GM20431 (cell line): ENCODE measurements around the gene CDON.
"Not testable (repeated sequence)": the region's sequence is repeated elsewhere in the genome, so short reads cannot be mapped to it uniquely, and the experiment has no call there.

Source experiments
- in situ Hi-C: fragments of 300-500 bp; cut with MseI, MboI; formaldehyde crosslinking; loops from one replicate; pipeline ENCODE4 v1.15.0; 2020; ENCODE audit warnings: low sequenced_read_pairs; ENCODE audit not compliant: unreplicated experiment

CDON gene

GRCh38 chr11:126053415-126054286 lies 9.0 kb downstream of the CDON start:
- in situ Hi-C loops = no loop called here

DNA sequence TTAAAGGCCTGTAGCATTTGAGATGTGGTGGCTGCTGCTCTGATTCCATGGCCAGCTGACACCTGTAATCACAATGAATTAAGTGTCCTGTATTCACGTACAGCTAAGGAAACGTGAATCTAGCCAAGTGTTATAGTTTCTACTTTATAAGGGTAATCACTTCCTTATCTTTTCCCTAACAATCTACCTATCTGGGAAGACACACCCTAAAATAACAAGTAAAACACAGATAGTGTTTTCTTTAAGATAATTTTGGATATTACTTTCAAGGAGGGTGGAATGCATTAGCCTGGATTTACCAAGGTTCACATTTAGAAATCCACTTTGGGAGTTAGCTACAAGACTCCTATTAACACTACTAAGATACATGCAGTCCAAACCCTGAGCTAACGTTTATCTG lies 11.5 kb downstream of the CDON start:
- in situ Hi-C loops = no loop called here

GRCh38 chr11:126049159-126049558 lies 13.5 kb downstream of the CDON start:
- in situ Hi-C loops = no loop called here

- in situ Hi-C loops = no loop called here
Observed at GRCh38 chr11:126048197-126048596, 14.5 kb downstream of the CDON start.

DNA sequence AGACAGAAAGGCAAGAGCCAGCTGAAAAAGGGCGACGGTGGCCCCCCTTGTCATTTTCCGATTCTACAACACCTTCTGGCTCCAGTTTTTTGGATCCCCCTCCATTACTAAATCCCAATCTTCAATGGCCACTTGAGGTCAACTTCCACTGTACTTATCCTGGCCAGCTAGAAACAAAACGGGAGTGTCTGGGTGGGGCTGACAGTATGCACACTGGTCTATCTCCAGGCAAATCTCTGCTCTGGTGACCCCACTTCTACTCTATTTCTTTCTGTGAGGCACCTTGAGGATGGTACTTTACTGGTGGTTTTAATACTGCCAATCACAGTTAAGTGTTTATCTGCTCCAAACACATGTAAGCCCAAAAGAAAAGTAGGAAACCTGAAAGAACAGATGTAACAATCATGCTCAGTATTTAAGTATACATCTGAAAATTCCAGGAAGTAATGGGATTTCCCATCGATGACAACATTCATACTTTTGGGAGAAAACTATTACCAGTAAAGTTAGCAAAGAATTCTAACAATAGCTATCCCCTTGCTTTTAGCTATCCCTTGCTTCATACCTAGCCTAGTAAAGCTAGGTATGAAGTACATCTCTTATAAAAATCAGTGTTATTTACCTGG lies 16.0 kb downstream of the CDON start:
- in situ Hi-C loops = no loop called here

DNA sequence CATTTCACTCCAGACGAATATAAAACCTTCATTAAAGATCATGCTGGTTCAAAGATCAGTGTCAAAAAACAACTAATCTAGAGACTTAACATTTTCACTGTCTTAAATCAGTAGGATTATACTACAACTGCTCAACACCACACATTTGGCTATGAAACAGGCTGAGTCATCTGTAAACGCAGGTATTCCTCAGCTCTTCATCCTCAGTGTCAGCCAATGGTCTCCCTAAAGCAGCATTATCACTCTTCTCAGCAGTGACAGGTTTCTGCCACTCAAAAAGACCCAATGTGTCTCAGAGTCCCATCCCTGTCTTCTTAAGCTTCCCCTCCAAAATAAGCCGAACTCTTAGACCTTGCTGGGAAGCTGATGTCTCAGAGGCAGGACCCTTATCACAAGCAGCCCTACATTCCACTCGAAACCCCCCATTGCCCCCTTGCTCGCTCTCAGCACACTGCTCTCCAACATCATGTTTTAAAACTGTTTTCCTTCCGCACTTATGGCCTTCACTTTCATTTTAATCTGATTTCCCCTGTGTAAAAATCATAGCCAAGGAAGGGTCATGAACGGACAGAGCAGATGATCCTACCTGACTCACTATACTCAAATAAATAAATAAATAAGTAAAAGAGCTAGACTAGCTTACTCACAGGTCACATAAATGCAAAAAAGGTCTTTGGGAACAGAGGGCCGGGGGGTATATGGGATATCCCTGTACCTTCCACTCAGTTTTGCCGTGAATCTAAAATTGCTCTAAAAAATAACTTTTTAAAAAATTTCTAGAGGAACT lies 23.0 kb downstream of the CDON start:
- in situ Hi-C loops = no loop called here

DNA sequence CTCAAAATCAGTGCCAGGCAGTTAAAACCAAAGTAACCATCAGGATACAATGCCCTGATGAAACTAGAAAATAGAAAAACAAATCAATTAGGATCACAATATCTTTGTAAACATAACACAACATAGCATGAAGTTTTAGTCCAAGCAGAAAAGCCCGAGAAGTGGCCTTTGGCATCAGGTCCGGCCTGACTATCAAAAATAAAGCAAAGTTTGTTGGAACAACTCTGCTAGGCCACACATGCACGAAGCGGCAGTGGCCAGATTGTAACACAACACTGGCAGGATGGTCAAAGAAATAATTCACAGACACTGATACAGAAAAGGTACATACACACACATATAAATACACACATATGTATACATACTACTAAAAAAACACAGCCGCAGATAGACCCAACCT lies 26.9 kb downstream of the CDON start:
- in situ Hi-C loops = no loop called here

DNA sequence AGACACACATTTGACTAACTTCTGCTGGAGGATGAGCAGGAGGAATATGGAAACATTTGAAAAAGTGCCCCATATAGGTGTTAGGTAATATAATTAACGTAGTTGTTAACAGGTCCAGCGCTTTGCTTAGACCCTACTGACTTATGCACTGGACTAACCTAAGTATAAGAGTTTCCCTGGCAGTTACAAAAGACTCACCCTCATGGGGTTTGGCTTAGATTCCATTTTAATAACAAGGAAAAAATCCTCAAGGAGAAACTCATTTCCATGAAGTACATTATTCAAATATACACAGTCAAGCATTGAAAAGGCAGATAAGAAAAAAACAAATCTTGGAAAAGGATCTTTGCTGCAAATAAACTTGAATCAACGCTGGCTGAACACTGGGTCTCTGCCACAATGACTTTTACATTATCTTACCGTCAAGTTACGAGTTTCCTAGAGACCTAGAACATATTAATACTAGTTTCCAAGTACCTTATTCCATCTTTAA lies 27.7 kb downstream of the CDON start:
- in situ Hi-C loops = no loop called here

DNA sequence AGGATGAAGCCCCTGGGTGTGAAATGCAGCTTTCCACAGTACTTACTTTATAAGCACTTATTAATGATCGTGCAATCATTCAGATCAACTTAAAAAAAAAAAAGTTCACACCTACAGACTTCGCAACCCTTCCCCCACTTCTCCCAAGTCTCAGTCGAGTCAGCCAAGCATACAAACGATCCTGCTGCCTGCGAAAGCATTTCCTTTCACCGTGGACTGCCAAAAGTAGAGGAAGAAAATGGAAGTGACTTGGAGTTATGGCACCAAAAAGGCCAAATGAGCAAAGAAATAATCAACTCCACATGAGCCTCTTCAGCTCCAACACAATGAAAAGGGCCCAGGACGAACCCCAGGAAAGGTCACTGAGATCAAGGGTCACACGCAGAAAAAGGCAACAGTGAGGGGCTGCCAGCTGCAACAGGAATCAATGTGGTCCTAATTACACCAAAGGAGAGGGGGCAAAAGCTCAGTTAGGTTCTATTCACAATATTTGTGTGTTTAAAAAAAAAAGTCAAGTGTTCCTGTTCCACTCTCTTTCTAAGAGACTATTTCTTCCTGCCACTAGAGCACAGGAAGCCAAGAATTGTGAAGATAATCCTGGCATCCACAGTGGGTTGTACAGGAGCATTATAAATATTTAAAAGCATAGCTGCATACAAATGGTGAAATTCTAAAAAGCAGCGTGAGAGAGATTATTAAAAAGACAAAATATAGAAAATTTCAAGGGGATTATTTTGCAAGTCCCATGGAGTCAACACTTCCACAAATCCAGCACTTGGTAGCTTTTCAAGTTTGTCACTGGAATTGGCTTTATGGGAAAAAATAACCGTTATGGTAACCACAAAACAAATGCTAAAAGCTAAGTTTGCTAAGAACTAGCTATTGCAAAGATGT lies 28.4 kb downstream of the CDON start:
- in situ Hi-C loops = no loop called here

GRCh38 chr11:126032375-126032774 lies 30.3 kb downstream of the CDON start:
- in situ Hi-C loops = no loop called here

DNA sequence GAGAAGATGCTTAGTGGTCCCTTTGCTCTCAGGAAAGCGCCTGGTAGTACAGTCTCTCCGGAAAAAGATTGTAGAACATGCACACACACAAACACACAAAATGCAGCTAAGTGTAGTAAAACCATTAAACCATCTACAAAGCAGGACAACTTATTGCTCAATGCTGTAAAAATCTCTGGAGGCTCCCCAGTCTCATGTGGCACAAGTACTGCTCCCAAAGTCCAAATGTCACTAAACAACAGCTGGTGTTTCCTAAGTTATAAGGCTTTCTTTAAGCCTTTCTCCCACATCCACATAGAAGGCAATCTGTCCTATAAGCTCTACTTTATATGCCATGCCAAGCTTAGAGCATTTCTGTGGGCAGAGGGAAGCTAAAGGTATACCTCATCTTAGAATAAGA lies 32.9 kb downstream of the CDON start:
- in situ Hi-C loops = no loop called here

GRCh38 chr11:126029237-126029636 lies 33.4 kb downstream of the CDON start:
- in situ Hi-C loops = no loop called here

- in situ Hi-C loops = not testable (repeated sequence)
Observed at GRCh38 chr11:126028534-126028933, 34.1 kb downstream of the CDON start.

GRCh38 chr11:126026579-126026978 lies 36.1 kb downstream of the CDON start:
- in situ Hi-C loops = no loop called here

- in situ Hi-C loops = no loop called here
Observed at GRCh38 chr11:126025822-126026221, 36.8 kb downstream of the CDON start.

DNA sequence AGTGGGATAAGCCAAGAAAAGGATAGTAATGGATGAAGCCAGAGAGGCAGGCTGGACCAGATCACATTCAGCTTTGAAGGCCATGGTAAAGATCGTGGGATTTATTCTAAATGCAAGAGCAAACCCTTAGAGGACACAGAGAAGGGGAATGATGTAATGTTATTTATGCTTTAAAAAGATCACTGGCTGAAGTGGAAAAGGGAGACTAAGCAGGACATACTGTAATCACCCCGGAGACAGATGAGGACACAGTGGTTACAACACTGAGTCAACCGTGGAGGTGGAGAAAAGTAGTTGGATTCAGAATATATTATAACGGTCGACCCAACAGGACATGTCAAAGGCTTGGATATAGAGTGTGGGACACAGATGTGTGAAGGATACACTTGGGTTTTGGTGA lies 38.5 kb downstream of the CDON start:
- in situ Hi-C loops = no loop called here

- in situ Hi-C loops = no loop called here
Observed at GRCh38 chr11:126012852-126013251, 49.8 kb downstream of the CDON start.

DNA sequence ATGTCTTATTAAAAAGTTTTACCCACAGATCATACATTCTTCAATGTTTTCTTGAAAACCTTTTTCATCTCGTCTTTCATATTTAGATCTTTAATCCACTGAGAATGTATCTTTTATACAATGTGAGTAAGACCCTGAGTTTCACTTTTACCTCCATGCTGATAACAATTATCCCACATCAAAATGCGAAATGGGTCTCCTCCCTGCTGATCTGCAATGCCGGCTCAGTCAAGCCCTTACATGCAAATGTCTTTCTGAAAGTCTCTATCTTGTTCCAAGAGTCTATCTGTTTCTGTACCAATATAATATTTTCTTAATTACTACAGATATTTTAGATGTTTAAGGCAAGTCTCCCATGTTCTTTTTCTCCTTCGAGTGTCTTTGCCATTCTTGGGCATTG lies 50.9 kb downstream of the CDON start:
- in situ Hi-C loops = no loop called here

- in situ Hi-C loops = no loop called here
Observed at GRCh38 chr11:126011265-126011664, 51.4 kb downstream of the CDON start.

- in situ Hi-C loops = no loop called here
Observed at GRCh38 chr11:126008956-126009355, 53.7 kb downstream of the CDON start.
